HepG2 (cell line): Measurements from ENCODE around the gene BCL7A. TPM values are rescaled to one million over a fixed set of nuclear protein-coding genes. Genes with fewer than 3 reads are reported as not detected.
A peak's percentile ranks its signal among the peaks of the same experiment; 100 is the strongest.

Experiments
- CAMTA2 ChIP-seq: sonication (generic); formaldehyde crosslinking; IDR thresholded peaks from 2 replicates; pipeline ENCODE4 v1.4.0; 2020; ENCODE audit warnings: mild to moderate bottlenecking, missing genetic modification reagents, borderline replicate concordance
- DDIT3 ChIP-seq: sonication (generic); formaldehyde crosslinking; IDR thresholded peaks from 2 replicates; pipeline ENCODE4 v1.4.0; 2020; ENCODE audit warnings: mild to moderate bottlenecking, missing genetic modification reagents
- DMAP1 ChIP-seq: IDR thresholded peaks from 2 replicates; pipeline ENCODE4 v1.6.1; 2016
- FOXO1 ChIP-seq: sonication (generic); formaldehyde crosslinking; IDR thresholded peaks from 2 replicates; pipeline ENCODE4 v1.4.0; 2020; ENCODE audit warnings: missing genetic modification reagents
- HES4 ChIP-seq: sonication (generic); formaldehyde crosslinking; IDR thresholded peaks from 2 replicates; pipeline ENCODE4 v1.9.0; 2021; ENCODE audit warnings: mild to moderate bottlenecking, missing genetic modification reagents, borderline replicate concordance
- JDP2 ChIP-seq: sonication (generic); formaldehyde crosslinking; IDR thresholded peaks from 2 replicates; pipeline ENCODE4 v1.8.1; 2022; ENCODE audit warnings: missing genetic modification reagents, borderline replicate concordance
- KMT2A ChIP-seq: sonication (generic); formaldehyde crosslinking; IDR thresholded peaks from 2 replicates; pipeline ENCODE4 v1.4.0; 2020; ENCODE audit warnings: missing genetic modification reagents
- NFE2L2 ChIP-seq: fragments of 150-350 bp; IDR thresholded peaks from 2 replicates; pipeline ENCODE4 v1.6.1; 2014; ENCODE audit warnings: low read length
- NR0B2 ChIP-seq: sonication (generic); formaldehyde crosslinking; IDR thresholded peaks from 2 replicates; pipeline ENCODE4 v1.4.0; 2020; ENCODE audit warnings: mild to moderate bottlenecking, missing genetic modification reagents
- SATB2 ChIP-seq: sonication (generic); formaldehyde crosslinking; IDR thresholded peaks from 2 replicates; pipeline ENCODE4 v1.5.0; 2020; ENCODE audit warnings: missing genetic modification reagents
- SIX4 ChIP-seq: sonication (generic); formaldehyde crosslinking; IDR thresholded peaks from 2 replicates; pipeline ENCODE4 v1.4.0; 2020; ENCODE audit warnings: missing genetic modification reagents
- U2AF1 ChIP-seq: fragments of 200-400 bp; formaldehyde crosslinking; optimal IDR thresholded peaks from 2 replicates; pipeline ENCODE3; 2017; ENCODE audit warnings: mild to moderate bottlenecking, low read depth, low read length
- WIZ ChIP-seq: sonication (generic); formaldehyde crosslinking; IDR thresholded peaks from 2 replicates; pipeline ENCODE4 v1.5.1; 2020; ENCODE audit warnings: mild to moderate bottlenecking, missing genetic modification reagents
- ZBTB10 ChIP-seq: sonication (generic); formaldehyde crosslinking; IDR thresholded peaks from 2 replicates; pipeline ENCODE4 v1.4.0; 2020; ENCODE audit warnings: missing genetic modification reagents, borderline replicate concordance
- ZC3H13 ChIP-seq: sonication (generic); formaldehyde crosslinking; IDR thresholded peaks from 2 replicates; pipeline ENCODE4 v1.8.1; 2023; ENCODE audit warnings: mild to moderate bottlenecking, missing genetic modification reagents, moderate library complexity
- ZFP37 ChIP-seq: sonication (generic); formaldehyde crosslinking; IDR thresholded peaks from 2 replicates; pipeline ENCODE4 v1.4.0; 2020; ENCODE audit warnings: missing genetic modification reagents, borderline replicate concordance
- ZNF160 ChIP-seq: sonication (generic); formaldehyde crosslinking; IDR thresholded peaks from 2 replicates; pipeline ENCODE4 v1.8.0; 2022; ENCODE audit warnings: mild to moderate bottlenecking, inconsistent platforms, missing genetic modification reagents
- ZNF232 ChIP-seq: sonication (generic); formaldehyde crosslinking; IDR thresholded peaks from 2 replicates; pipeline ENCODE4 v1.4.0; 2020; ENCODE audit warnings: missing genetic modification reagents, borderline replicate concordance
- ZNF546 ChIP-seq: sonication (generic); formaldehyde crosslinking; conservative IDR thresholded peaks from 2 replicates; pipeline ENCODE4 v1.8.1; 2023; ENCODE audit warnings: mild to moderate bottlenecking, missing genetic modification reagents
- ZNF580 ChIP-seq: IDR thresholded peaks from 2 replicates; pipeline ENCODE4 v1.6.1; 2016; ENCODE audit warnings: low read depth, borderline replicate concordance
- ZNF670 ChIP-seq: sonication (generic); formaldehyde crosslinking; IDR thresholded peaks from 2 replicates; pipeline ENCODE4 v1.8.0; 2022; ENCODE audit warnings: mild to moderate bottlenecking, missing genetic modification reagents, borderline replicate concordance
- ZNF710 ChIP-seq: sonication (generic); formaldehyde crosslinking; IDR thresholded peaks from 2 replicates; pipeline ENCODE4 v1.5.0; 2020; ENCODE audit warnings: mild to moderate bottlenecking, missing genetic modification reagents, borderline replicate concordance
- ZNF713 ChIP-seq: sonication (generic); formaldehyde crosslinking; IDR thresholded peaks from 2 replicates; pipeline ENCODE4 v1.4.0; 2020; ENCODE audit warnings: mild to moderate bottlenecking, missing genetic modification reagents
- ZNF784 ChIP-seq: sonication (generic); formaldehyde crosslinking; IDR thresholded peaks from 2 replicates; pipeline ENCODE4 v1.5.1; 2020; ENCODE audit warnings: missing genetic modification reagents, mild to moderate bottlenecking, borderline replicate concordance
- polyA plus RNA-seq, 8 experiments: library from polyadenylated mRNA; depleted of rRNA in 3 of 8; stranded (reverse) in 7 of 8; unstranded in 1 of 8; fragments of >200 nt; fragmentation: Illumina TruSeq in 4 of 8; extraction: Trizol in 4 of 8; gene quantifications; 2 replicates each; pipeline versions ENCODE4 v1.2.1 to v1.2.3, GENCODE V29; 2011 to 2016; ENCODE audit warnings: low read depth in 4 of 8, missing spikeins in 1 of 8, mixed read lengths in 1 of 8; ENCODE audit not compliant: insufficient read depth in 1 of 8
- total RNA-seq, 5 experiments: library from RNA; depleted of rRNA; stranded (reverse); fragments of >200 nt; fragmentation: Illumina TruSeq; extraction: Trizol; gene quantifications; 2 replicates each; pipeline ENCODE4 v1.2.3, GENCODE V29; 2016; ENCODE audit warnings: low read depth in 1 of 5

BCL7A gene
- total and polyA plus RNA-seq, 2 of the 13 experiments (the other 11 are each of a cell fraction or from before 2014, with no cell fraction given): 4.1 to 6.2 TPM

GRCh38 chr12:122079033-122079531 lies 57.4 kb downstream of the BCL7A start (continued):
- TF ChIP-seq ZNF710 (CRISPR knock-in tag) (peak; percentile 41; the same call in 1 of the 2 replicates), ZC3H13 (CRISPR knock-in tag) (peak; percentile 94), SIX4 (CRISPR knock-in tag) (peak; percentile 24; the same call in 1 of the 2 replicates), SATB2 (peak; percentile 92), ZBTB10 (CRISPR knock-in tag) (peak; percentile 72; the same call in 1 of the 2 replicates), KMT2A (CRISPR knock-in tag) (peak; percentile 42; the same call in 1 of the 2 replicates), ZNF580 (CRISPR knock-in tag) (peak; percentile 69; the same call in 1 of the 2 replicates), ZFP37 (peak; percentile 93; the same call in 1 of the 2 replicates), HES4 (CRISPR knock-in tag) (peak; percentile 95; the same call in 1 of the 2 replicates), ZNF160 (CRISPR knock-in tag) (0 out of 2 replicates have a peak, but pooled peaks have one; percentile 29), FOXO1 (CRISPR knock-in tag) (0 out of 2 replicates have a peak, but pooled peaks have one; percentile 52), ZNF546 (CRISPR knock-in tag) (peak; percentile 73; the same call in 1 of the 2 replicates), ZNF713 (CRISPR knock-in tag) (no peak), CAMTA2 (CRISPR knock-in tag) (0 out of 2 replicates have a peak, but pooled peaks have one; percentile 40), ZNF784 (CRISPR knock-in tag) (peak; percentile 24; the same call in 1 of the 2 replicates), ZNF232 (CRISPR knock-in tag) (peak; percentile 95; the same call in 1 of the 2 replicates), WIZ (CRISPR knock-in tag) (peak; percentile 51; the same call in 1 of the 2 replicates), JDP2 (peak; percentile 88; the same call in 1 of the 2 replicates), NR0B2 (CRISPR knock-in tag) (peak; percentile 97), DMAP1 (CRISPR knock-in tag) (peak; percentile 48; the same call in 1 of the 2 replicates), U2AF1 (no peak), ZNF670 (CRISPR knock-in tag) (no peak), NFE2L2 (no peak), DDIT3 (CRISPR knock-in tag) (no peak)
